ENCODE data around the gene B3GAT1.

The B3GAT1 gene

GRCh38 chr11:134441281-134441680 is 29.2 kb upstream of the B3GAT1 start:
- no peak for FAIRE-seq

- no peak for FAIRE-seq
Observed at GRCh38 chr11:134440851-134441250, 28.8 kb upstream of the B3GAT1 start.

GRCh38 chr11:134438542-134439537 is 26.8 kb upstream of the B3GAT1 start:
- no peak for FAIRE-seq

- no peak for FAIRE-seq
Observed at GRCh38 chr11:134437821-134438220, 25.8 kb upstream of the B3GAT1 start.

- no peak for FAIRE-seq
Observed at GRCh38 chr11:134436781-134437180, 24.7 kb upstream of the B3GAT1 start.

GRCh38 chr11:134433806-134434205 is 21.8 kb upstream of the B3GAT1 start:
- FAIRE-seq: no peak

- no peak for FAIRE-seq
Observed at GRCh38 chr11:134433251-134433650, 21.2 kb upstream of the B3GAT1 start.

GRCh38 chr11:134432776-134433175 is 20.7 kb upstream of the B3GAT1 start:
- FAIRE-seq: no peak

- FAIRE-seq: no peak
Observed at GRCh38 chr11:134429106-134429505, 17.1 kb upstream of the B3GAT1 start.

GRCh38 chr11:134425816-134426536 is 13.9 kb upstream of the B3GAT1 start:
- FAIRE-seq: no peak

- no peak for FAIRE-seq
Observed at GRCh38 chr11:134425413-134425812, 13.4 kb upstream of the B3GAT1 start.

GRCh38 chr11:134423106-134423505 is 11.1 kb upstream of the B3GAT1 start:
- no peak for FAIRE-seq

- FAIRE-seq: no peak
Observed at GRCh38 chr11:134417871-134418840, 6.1 kb upstream of the B3GAT1 start.

- FAIRE-seq: no peak
Observed at GRCh38 chr11:134416726-134417125, 4.7 kb upstream of the B3GAT1 start.

- FAIRE-seq: no peak
Observed at GRCh38 chr11:134414766-134415765, 3.0 kb upstream of the B3GAT1 start.

- FAIRE-seq: no peak
Observed at GRCh38 chr11:134413826-134414731, 2.0 kb upstream of the B3GAT1 start.

GRCh38 chr11:134413043-134413825 is 1.2 kb upstream of the B3GAT1 start:
- no peak for FAIRE-seq

GRCh38 chr11:134410766-134411165 is 1.3 kb downstream of the B3GAT1 start:
- no peak for FAIRE-seq
